ENCODE measurements around the gene PLA2G2A.

Gene PLA2G2A

GRCh38 chr1:19963636-19964035 is 15.8 kb downstream of the PLA2G2A start:
- Histone ChIP-seq H3K79me2 (ENCODE audit: low read length) (no peaks in the 10 kb centered on the region), H3K36me3 (replicated peaks; ENCODE audit: insufficient read depth, low read length) (no peaks in the 10 kb centered on the region)
- no peak for DNase-seq

GRCh38 chr1:19960591-19960990 is 18.8 kb downstream of the PLA2G2A start:
- Histone ChIP-seq H3K27me3 (replicated peaks; ENCODE audit: insufficient read depth, low read length) (peaks cover 73% of the 10 kb centered on the region), H3K4me3 (ENCODE audit: low read length) (no peak overlapping the region), H2AFZ (ENCODE audit: low read length) (no peak overlapping the region), H4K20me1 (ENCODE audit: insufficient read depth, low read length) (no peaks in the 10 kb centered on the region), H3K27ac (ENCODE audit: low read length) (no peak overlapping the region), H3K4me1 (ENCODE audit: low read length) (no peaks in the 10 kb centered on the region), H3K79me2 (ENCODE audit: low read length) (no peaks in the 10 kb centered on the region), H3K9ac (ENCODE audit: low read length) (no peak overlapping the region), H3K9me2 (replicated peaks; ENCODE audit: insufficient read depth, low read length) (no peaks in the 10 kb centered on the region), H3F3A (ENCODE audit: insufficient read depth, low read length) (no peaks in the 10 kb centered on the region), H3K4me2 (ENCODE audit: low read depth, low read length) (no peak overlapping the region), H3K36me3 (replicated peaks; ENCODE audit: insufficient read depth, low read length) (no peaks in the 10 kb centered on the region), H3K9me3 (replicated peaks; ENCODE audit: insufficient read depth, low read length) (no peaks in the 10 kb centered on the region)
- no peak for TF ChIP-seq EZH2phosphoT487 (IDR thresholded peaks at IDR 0.05; ENCODE audit: low read length)
- TF ChIP-seq EZH2 (optimal IDR thresholded peaks at IDR 0.05; ENCODE audit: low read depth, low read length) = no peak
- TF ChIP-seq CTCF (IDR thresholded peaks at IDR 0.05; ENCODE audit: low read length) = no peak
- no peak for DNase-seq

More at GRCh38 chr1:19963636-19964035, 15.8 kb downstream of the PLA2G2A start:
- no peak overlapping the region for H3K4me2 ChIP-seq (ENCODE audit: low read depth, low read length)
- no peaks in the 10 kb centered on the region for H3K9me3 ChIP-seq (replicated peaks; ENCODE audit: insufficient read depth, low read length)
- H4K20me1 ChIP-seq (ENCODE audit: insufficient read depth, low read length) = peaks cover 4% of the 10 kb centered on the region; the same call in 1 of the 2 replicates
- H3K9ac ChIP-seq (ENCODE audit: low read length) = no peak overlapping the region
- H3K4me3 ChIP-seq (ENCODE audit: low read length) = no peak overlapping the region
- TF ChIP-seq EZH2phosphoT487 (IDR thresholded peaks at IDR 0.05; ENCODE audit: low read length) (no peak), EZH2 (optimal IDR thresholded peaks at IDR 0.05; ENCODE audit: low read depth, low read length) (no peak), CTCF (IDR thresholded peaks at IDR 0.05; ENCODE audit: low read length) (no peak)
- no peaks in the 10 kb centered on the region for H3K4me1 ChIP-seq (ENCODE audit: low read length)
- H3K27ac ChIP-seq (ENCODE audit: low read length) = no peak overlapping the region
- peaks cover 71% of the 10 kb centered on the region for H3K27me3 ChIP-seq (replicated peaks; ENCODE audit: insufficient read depth, low read length)
- H3K9me2 ChIP-seq (replicated peaks; ENCODE audit: insufficient read depth, low read length) = no peaks in the 10 kb centered on the region
- H2AFZ ChIP-seq (ENCODE audit: low read length) = no peak overlapping the region
- no peaks in the 10 kb centered on the region for H3F3A ChIP-seq (ENCODE audit: insufficient read depth, low read length)

GRCh38 chr1:19957779-19958178 is 21.6 kb downstream of the PLA2G2A start:
- no peak overlapping the region for H3K9ac ChIP-seq (ENCODE audit: low read length)
- H3K4me1 ChIP-seq (ENCODE audit: low read length) = no peaks in the 10 kb centered on the region
- no peak overlapping the region for H3K27ac ChIP-seq (ENCODE audit: low read length)
- H3K27me3 ChIP-seq (replicated peaks; ENCODE audit: insufficient read depth, low read length) = peaks cover 55% of the 10 kb centered on the region
- H3K4me3 ChIP-seq (ENCODE audit: low read length) = no peak overlapping the region
- TF ChIP-seq CTCF (IDR thresholded peaks at IDR 0.05; ENCODE audit: low read length) (no peak), EZH2 (optimal IDR thresholded peaks at IDR 0.05; ENCODE audit: low read depth, low read length) (no peak), EZH2phosphoT487 (IDR thresholded peaks at IDR 0.05; ENCODE audit: low read length) (no peak)
- H3K36me3 ChIP-seq (replicated peaks; ENCODE audit: insufficient read depth, low read length) = no peaks in the 10 kb centered on the region
- no peaks in the 10 kb centered on the region for H4K20me1 ChIP-seq (ENCODE audit: insufficient read depth, low read length)
- H3K9me2 ChIP-seq (replicated peaks; ENCODE audit: insufficient read depth, low read length) = no peaks in the 10 kb centered on the region
- no peaks in the 10 kb centered on the region for H3F3A ChIP-seq (ENCODE audit: insufficient read depth, low read length)
- H3K9me3 ChIP-seq (replicated peaks; ENCODE audit: insufficient read depth, low read length) = no peaks in the 10 kb centered on the region
- H2AFZ ChIP-seq (ENCODE audit: low read length) = no peak overlapping the region
- no peak for DNase-seq
- H3K4me2 ChIP-seq (ENCODE audit: low read depth, low read length) = no peak overlapping the region
- no peaks in the 10 kb centered on the region for H3K79me2 ChIP-seq (ENCODE audit: low read length)
